Globus pallidus (tissue), 1 donor: ENCODE measurements around the gene MEF2D.
A peak's percentile ranks its signal among the peaks of the same experiment; 100 is the strongest.

Experiments used
- DNase-seq: peaks from one replicate; pipeline ENCODE4 v3.0.0-alpha.2; 2015; ENCODE audit warnings: low spot score

The MEF2D gene

DNA sequence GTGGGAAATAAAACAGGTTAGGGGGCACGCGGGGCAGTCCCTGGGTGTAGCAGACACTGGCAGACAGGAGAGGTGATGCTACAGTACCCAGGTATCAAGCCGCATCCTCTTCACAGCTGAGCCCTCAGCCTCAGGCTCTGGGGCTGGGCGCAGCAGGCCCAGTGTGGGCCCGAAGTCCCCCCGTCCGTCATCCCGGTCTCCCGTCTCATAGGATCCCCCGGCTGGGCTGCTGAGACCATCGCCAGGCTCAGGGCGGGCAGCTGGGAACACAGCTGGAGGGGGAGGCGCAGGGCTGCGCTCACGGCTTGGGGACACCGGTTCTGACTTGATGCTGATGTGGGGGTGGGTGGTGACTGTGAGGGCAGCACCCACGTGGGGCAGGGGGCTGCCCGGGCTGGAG, 32.7 kb downstream of the MEF2D start:
- no peak for DNase-seq

DNA sequence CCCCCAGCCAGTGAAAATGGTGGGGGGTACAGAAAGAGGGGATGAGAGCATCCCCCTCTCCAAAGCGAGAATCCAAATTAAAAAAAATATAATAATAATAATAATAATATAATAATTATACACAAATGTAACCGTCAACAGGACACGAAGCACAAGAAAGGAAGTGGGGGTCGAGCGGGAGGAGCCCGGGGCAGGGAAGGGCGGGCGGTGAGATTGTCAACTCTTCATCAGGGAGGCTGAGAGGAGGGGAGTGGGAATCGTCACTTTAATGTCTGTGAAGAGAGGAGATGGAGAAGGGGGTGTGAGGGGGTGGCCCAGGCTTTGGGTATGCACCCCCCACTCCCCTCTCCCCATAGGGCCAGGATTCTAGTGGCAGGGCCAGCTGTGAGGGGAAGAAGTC, 33.2 kb downstream of the MEF2D start:
- no peak for DNase-seq

DNA sequence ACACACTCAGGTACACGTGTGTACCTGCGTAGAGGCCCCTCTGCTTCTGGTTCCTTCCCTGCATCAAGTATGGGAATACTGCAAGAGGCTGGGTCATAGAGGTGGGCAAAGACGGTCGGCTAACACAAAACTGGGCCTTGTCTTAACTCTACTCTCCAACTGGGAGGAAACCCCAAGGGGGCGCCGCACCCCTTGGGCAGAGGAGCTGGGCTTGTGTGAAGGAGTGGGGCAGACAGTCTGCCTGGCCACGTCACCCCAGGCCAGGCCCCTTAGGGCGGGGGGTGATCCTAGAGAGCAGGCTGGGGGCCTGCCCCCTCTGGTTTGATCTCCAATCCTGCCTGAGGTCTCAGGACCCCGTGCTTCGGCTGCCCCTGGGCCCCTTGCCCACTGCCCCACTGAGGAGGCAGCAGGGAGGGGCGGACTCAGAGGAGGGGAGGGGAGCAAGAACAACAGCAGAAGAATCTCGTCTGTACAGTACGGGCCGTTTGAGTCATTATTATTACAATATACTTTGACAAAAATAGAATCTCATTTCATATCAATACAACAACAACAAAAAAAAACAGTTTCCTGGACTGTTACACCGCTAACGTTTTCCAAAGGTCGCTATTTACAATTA, 34.7 kb downstream of the MEF2D start:
- no peak for DNase-seq

- no peak for DNase-seq
Observed at GRCh38 chr1:156464825-156465452, 35.6 kb downstream of the MEF2D start.

DNA sequence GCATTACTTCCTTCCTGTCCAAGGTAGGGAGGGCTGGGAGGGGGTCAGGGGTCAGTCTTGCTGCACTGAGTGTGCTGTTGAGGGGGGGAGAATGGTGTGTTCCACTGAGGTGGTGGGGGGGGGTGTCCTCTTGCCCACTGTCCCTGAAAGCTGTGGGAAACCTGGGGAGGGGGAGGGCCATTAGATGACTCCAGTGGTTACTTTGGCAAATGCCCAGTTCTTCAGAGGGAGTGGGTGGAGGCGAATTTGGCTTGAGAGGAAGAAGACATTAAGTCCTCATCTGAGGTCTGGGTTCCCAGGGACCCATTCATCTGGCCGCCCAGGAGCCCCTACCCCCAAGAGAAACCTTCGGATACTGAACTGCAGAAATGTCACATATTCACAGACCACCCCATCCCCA, 36.2 kb downstream of the MEF2D start:
- no peak for DNase-seq

DNA sequence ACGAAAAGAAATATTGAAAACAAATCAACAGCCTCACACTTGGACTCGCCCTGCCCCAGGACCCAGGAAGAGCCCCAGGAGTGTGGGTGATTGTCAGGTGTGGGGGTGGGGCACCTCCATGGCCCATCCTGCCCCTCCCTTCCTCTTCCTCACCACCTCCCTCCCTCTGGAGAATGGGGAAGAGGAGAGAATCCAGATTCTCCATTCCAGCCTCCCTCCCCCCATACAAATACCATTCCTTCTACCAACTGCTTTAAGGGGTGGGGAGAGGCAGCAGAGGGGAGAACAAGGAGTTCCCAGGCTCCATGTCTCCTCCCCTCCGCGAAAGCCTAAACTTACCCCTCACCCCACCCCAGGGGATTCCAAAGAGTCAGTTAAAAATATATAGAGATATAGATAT, 36.7 kb downstream of the MEF2D start:
- no peak for DNase-seq

- no peak for DNase-seq
Observed at GRCh38 chr1:156462954-156463795, 37.4 kb downstream of the MEF2D start.

- DNase-seq, result no peak
Observed at GRCh38 chr1:156461781-156462647, 38.6 kb downstream of the MEF2D start.

- no peak for DNase-seq
Observed at GRCh38 chr1:156461109-156461508, 39.5 kb downstream of the MEF2D start.

GRCh38 chr1:156460525-156460924, 40.0 kb downstream of the MEF2D start:
- DNase-seq, result no peak

GRCh38 chr1:156458181-156458503, 42.4 kb downstream of the MEF2D start:
- no peak for DNase-seq

- peak; percentile 98 for DNase-seq
Observed at GRCh38 chr1:156456625-156457465, 43.7 kb downstream of the MEF2D start.

DNA sequence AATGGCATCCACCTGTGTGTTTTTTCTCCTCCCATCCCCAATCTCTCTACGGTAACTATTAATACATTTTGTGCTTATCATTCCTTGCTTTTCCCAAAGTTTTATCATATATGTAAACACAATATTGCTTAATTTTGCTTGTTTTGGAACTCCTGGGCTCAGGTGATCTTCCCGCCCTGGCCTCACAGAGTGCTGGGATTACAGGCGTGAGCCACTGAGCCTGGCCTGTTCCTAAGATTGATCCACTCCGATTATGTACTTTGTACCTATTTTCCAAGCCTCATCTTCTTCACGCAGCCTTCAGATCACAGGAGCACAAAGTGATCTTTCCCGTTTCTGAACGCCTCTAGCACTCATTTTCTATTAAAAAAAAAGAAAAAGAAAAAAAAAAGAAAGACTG, 45.2 kb downstream of the MEF2D start:
- no peak for DNase-seq

DNA sequence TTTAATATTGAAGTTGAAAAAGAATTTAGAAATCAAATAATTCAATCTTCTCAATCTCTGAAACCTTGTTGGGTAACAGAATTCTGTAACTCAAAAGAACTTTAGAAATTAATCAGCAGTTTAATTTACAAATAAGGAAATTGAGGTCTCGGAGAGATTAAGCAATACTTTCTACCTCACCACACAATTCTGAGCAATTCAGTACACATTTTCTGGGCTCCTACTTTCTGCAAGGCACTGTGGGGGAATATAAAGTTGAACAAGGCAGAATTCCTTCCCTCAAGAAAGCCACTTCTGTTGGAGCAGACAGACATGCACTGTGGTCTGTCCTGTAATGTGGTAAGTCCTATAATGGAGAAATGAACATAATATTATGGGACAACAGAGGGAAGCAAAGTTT, 47.7 kb downstream of the MEF2D start:
- DNase-seq, result no peak

GRCh38 chr1:156451505-156452160, 48.9 kb downstream of the MEF2D start:
- no peak for DNase-seq

GRCh38 chr1:156448134-156448967, 52.2 kb downstream of the MEF2D start:
- DNase-seq, result no peak

- DNase-seq, result peak; percentile 81
Observed at GRCh38 chr1:156445789-156446263, 54.7 kb downstream of the MEF2D start.

DNA sequence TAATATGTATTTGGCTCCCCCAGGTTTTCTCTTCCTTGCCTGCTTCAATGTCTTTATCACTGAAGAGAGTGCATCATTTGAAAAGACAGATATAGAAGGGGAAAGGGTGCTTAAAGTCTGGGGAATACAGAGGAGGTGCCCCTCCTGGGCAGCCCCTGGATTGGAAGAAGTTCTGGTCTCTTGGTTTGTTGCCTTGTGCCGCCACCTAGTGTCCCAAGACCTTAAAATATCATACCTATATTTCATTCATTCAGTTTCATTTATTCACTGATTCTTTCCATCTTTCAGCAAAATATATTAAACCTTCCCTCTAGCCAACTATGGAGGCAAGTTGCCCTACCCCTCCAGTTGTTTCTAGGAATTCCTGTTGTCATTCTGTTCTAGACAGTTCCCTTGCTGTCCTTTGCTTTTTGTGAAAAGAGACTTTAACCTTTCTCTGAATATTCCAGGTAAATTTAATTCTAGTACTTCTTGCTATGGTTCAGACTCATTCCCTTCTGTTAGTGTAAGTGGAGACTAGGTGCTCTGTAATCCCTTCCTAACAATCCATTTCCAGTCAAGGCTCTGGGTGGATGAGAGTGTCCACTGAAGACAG, 56.1 kb downstream of the MEF2D start:
- DNase-seq, result peak; percentile 57

DNA sequence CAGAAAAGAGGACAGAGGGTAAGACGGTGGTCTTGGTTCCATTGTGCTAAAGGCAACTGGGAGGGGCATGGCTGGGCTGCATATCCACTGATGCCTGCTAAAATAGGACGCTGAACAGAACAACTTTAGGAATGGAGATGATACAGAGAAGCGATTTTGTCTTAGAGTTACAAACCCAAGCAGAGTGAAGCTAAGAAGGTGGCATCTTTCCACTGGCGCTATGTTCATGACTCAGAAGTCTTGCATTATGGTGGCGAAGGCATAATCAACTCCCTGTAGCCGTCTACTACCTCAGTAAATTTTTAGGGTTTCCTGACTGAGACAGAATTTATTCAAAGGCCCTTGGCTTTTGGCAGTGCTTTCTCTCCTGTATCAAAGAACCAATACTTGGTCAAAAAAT, 57.3 kb downstream of the MEF2D start:
- DNase-seq, result no peak
